GM03348 (cell line): ENCODE measurements around the gene ATP8B2.
"Not testable (repeated sequence)": the region's sequence is repeated elsewhere in the genome, so short reads cannot be mapped to it uniquely, and the experiment has no call there.

Experiments
- DNase-seq: peaks from one replicate; pipeline ENCODE4 v3.0.0; 2012; ENCODE audit warnings: low spot score

ATP8B2 gene

DNA sequence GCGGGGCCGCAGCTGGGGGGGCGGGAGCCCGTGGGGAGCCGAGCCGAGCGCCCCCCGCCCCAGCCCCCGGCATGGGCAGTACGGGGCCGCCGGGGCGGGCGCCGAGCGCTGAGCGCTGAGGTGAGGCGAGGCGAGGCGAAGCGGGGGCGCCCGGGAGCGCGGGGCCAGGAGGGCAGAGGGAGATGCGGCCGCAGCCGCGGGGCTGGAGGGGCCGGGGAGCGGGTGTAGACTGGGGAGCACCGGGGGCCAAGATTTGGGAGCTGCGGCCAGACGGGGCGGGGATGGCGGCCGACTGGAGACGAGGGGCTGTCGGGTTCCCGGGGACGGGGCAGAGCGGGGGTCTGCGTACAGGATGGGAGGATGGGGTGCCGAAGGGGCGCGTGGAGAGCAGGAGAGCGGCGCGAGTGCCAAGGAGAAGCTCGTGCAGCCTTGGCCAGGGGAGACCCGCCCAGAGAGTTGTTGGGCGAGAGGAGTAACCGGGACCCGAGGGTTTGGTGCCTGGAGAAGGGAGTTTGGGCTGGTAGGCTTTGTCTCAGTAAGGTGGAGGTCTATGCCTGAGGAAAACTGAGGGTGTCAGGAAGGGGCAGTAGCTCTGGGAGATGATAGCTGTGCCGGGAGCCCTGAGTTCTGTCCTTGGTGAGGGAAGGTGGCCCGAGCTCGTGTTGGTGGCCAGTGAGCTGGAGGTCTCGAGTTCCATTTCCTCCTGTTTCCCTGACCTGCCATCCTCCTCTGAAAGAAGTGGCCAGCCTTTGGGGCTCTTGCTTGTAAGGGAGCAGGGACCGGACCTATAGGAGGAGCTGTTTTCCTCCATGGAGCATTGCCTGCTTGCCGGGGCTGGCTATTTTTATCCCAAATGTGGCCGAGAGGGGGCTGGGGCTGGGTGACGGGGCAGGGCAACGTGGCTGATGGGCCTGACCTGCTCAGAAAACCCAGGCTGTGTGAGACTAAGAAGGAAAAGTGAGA, 539 bp downstream of the ATP8B2 start:
- peak; percentile 94 for DNase-seq

DNA sequence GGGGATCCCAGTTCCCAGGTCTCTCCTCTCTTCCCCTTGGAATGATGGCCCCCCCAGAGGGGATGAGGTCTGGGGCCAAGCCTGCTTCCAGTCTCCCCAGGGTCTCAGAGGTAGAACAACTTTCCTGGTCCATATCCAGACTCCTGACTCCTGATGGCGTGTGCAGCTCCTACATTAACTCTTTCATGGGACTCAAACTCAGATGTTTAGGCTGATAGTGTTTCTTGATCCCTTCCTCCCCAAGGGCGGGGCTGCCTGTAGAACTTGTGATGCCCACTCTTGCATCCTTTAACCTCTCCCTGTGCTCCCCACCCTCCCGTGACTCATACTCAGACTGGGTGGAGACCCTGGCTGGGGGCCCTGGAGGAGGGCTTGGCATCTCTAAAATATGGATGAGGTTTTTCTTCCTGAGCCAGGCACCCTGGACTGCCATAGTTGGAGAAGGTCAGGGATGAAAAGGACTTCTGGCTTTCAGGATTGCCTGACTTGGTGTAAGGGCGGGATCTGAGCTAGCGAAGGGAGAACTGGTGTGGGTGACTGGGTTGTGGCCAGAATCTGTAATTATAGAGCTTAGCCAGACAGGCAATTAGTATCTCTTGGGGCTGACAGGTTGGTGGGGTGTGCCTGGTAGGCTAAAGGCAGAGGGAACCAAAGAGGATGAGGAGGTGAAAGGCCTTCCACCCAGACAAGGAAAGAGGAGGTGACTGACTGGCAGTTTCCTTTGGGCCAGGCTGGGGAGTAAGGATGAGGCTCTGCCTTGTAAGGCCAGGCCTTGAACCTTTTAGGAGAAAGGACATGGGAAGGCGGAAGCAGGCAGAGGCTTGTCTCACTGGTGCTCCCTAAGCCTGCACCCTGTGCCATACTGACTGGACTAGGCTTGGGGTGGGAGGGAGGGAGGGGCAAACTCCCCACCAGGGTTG, 1.5 kb downstream of the ATP8B2 start:
- peak; percentile 92 for DNase-seq

DNA sequence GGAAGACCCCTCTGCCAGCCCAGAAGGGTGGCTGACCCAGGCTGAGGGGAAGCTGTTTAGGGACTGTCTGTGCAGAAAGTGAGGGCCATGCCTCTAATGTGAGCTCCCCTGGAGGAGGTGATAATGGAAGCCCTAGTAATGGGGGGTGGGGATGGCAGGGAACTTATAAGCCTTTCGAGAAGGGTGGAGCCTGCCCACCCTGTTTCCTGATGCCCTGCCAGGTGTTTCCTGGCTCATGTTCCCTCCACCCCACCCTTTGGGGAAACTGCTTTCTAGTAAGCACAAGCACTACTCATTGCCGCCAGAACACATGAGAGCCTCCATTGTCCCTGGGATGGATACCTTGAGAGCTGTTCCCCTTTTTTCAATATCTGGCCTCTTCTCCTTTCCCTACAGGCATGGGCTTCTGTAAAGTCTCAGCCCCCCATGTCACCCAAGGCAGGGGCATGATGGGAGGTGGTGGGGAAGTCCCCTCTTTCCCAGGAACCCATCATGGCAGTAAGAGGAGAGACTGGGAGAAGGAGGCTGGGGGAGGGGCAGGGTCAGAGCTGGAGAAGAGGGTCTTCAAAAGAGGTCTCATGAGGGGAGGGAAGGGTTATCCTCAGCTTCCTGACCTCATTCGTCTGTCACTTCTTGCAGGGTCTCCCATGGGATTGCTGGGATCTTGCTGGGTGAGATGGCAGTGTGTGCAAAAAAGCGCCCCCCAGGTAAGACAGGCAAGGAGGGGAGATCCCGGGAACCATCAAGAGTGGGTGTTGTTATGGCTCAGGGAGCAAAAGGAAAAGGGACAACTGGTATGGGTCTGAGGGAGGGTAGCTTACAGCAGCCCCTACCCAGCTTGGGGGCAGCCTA, 2.4 kb downstream of the ATP8B2 start:
- no peak for DNase-seq

DNA sequence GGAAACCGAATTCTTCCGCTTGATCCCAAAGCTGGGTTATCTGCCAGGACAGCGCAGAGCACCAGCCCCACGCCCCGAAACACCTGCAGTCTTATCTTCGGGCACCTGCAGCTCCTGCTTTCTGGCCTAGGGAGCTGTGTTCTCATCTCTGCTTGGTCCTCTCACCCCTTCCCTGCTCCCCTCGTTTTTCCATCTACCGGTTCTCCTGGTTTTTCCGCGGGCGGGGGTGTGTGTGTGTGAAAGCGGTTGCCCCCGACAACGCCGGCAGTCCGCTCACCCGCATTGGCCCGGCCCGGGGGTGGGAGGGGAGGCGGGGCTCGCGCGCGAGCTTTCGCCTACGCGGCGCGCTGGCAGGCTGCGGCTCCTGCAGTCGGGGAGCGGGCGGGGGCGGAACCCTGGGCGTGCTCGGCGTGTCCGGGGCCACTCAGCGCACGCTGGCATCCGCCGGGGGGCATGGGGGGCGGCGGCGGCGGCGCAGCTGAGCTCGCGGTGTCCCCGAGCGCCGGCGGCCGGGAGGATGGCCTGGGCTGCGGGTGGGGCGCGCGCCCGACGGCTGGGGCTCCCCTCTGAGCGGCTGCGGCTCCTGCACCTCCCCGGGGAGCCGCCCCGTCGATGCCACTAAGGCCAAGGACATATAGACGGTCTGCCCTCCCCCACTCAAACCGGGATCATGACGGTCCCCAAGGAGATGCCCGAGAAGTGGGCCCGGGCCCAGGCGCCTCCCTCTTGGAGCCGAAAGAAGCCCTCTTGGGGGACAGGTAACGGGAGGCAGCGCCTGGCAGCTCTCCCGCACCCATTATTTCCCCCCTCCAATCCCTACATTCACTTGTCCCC, 3.2 kb downstream of the ATP8B2 start:
- peak; percentile 95 for DNase-seq

DNA sequence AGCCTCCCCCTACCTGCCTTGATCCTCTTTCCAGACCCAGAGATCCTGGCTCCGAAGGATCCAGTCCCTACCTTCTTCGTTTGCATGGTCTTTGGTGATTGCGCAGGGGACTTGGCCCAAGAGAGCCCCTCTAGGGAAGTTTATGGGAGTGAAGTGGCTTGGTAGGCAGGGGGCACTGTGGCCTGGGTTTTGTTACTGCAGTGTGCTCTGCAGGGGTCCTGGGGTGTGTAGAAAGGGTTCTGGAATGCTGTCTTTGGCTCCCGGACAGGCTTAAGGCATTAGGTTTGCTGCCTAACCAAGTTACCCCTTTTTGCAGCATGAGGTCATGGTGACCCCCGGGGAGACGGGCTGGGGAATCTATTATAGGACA, 3.8 kb downstream of the ATP8B2 start:
- no peak for DNase-seq

DNA sequence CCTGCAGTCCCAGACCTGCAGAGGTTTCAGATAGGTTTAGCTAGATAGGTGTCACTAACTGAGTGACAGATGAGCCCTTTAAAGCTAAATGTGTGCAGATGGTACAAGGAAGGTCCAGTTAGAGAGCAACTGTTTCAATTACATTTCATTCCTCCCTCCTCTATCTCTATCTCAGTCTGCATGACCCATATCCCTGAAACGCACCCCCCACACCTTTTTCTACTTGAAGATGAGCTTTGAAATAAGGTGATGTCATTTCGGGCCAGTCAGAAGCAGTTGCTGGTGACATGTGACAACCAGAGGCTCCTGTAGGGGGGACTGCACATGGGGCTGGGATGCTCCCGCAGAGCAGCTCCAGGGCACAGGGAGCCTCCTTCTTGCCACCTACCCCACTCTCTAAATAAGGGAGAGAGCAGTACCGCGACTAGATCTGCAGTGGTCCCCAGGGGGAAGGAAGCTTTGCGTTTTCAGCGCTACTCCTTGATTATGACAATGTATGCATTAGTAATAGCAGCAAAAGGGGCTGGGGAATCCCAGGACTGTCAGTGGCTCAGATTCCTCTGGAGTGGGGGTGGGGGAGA, 4.3 kb downstream of the ATP8B2 start:
- no peak for DNase-seq

DNA sequence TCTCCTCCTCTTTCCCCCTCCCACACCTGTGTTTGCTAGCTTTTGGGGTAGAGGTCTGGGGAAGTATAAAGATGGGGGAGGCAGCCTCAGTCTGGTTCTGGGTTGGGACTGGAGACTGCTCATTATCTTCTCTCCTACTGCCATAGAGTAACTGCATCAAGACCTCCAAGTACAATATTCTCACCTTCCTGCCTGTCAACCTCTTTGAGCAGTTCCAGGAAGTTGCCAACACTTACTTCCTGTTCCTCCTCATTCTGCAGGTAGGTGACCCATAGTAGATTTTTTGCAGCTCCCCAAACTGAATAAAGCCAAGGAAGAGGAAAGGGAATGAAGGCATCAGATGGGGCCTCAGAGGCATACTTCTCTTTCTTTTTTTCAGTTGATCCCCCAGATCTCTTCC, 5.3 kb downstream of the ATP8B2 start:
- DNase-seq: no peak

DNA sequence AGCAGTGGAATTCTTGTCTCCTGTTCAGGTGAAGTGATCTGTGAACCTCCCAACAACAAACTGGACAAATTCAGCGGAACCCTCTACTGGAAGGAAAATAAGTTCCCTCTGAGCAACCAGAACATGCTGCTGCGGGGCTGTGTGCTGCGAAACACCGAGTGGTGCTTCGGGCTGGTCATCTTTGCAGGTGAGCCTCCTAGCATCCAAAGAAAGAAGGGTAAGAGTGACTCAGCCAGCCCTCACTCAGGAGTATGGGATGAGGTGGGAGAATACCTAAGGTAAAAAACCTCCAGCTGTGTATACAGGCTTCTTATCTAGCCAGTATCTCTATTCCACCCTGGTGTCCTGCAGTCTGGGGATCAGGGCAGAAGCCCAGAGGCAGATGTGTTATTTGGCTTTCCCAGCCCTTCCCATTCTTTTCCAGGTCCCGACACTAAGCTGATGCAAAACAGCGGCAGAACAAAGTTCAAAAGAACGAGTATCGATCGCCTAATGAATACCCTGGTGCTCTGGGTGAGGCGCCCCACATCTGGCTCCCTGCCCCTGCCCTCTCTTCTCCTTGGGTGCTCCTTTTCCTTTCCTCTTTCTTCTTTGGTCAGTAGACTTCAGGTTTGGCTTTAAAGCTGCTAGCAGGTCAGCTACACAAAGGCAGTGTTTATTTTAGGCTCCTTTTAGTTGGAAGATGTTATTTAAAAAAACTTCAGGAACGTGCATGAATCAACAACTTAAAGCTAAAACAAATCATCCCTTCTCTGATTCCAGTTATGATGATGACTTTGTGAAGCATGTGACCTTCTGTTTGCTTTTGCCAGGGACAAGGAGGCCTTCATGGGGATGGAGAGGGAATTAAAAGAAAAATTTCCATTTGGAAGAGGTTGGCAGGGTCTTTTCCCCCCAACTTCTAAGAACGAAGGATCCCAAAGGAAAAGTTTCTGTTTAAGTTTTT, 9.0 kb downstream of the ATP8B2 start:
- DNase-seq: no peak

DNA sequence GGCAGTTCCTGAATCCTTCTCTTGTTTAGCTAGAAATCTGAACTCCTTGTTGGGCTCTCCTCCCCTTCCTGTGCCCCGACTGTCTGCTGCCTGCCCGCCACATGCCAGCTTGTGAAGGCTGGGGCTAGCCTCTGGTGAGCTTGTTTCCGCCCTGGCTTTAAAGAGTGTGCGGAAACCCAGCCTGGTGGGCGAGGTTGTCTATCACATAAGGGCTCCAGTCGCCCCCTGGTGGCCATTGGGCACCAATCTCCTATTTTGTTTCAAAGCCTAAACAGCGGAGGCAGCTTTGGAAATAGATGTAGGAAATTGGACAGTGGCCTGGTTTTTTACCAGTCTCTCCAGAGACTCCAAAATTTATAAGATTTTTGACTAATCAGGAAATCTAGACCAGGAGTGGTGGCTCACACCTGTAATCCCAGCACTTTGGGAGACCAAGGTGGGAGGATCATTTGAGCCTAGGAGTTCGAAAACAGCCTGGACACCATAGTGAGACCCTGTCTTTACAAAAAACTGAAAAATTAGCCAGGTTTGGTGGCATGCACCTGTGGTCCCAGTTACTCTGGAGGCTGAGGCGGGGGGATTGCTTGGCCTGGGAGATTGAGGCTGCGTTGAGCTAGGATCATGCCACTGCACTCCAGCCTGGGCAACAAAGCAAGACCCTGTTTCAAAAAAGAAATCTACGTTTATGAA, 9.8 kb downstream of the ATP8B2 start:
- peak; percentile 89 for DNase-seq

DNA sequence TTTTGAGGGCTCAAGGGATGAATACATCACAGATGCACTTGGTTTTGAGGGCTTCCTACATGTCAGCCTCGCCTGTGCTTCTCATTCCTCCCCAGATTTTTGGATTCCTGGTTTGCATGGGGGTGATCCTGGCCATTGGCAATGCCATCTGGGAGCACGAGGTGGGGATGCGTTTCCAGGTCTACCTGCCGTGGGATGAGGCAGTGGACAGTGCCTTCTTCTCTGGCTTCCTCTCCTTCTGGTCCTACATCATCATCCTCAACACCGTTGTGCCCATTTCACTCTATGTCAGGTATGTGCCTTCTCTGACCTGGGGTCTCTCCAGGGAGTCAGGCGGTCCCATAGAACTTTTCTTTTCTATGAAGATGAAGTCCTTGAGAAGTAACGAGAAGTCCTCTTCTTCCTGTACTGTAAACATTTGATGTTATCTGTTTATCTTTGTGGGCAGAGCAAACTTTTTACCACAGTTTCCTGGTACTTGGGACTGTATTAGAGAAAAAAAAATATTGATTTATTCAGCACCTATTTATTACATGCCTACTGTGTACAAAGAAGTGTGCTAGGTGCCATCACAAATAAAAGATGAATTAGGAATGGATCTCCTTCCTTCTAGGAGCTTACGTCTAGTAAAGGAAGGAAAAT, 12.0 kb downstream of the ATP8B2 start:
- no peak for DNase-seq

DNA sequence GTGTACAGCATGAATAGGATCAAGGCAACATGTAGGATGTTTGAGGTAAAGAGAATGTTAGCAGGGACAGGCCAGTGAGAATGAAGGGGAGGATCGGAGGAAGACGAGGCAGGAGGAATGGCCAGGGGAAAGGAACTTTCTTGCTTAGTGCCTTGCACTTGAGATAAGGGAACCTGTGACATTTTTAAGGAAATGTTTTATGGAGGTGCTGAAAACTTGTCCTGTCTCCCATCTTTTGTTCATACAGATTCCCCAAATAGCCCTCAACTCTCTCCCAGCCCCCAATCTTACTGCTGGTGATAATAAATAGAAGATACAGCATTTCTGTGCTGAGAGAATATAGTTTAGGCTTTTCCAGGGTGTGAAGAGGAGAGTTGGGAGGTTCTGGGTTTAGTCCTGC, 13.6 kb downstream of the ATP8B2 start:
- DNase-seq: no peak

DNA sequence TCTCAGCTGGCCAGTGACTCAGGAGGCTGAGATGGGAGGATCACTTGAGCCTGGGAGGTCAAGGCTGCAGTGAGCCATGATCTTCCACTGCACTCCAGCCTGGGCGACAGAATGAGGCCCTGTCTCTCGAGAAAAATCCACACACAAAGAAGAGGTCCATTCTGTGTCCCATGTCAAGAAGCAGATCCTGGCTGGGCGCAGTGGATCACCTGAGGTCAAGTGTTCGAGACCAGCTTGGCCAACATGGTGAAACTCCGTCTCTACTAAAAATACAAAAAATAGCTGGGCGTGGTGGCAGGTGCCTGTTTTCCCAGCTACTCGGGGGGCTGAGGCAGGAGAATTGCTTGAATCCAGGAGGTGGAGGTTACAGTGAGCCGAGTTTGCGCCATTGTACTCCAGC, 16.0 kb downstream of the ATP8B2 start:
- not testable (repeated sequence) for DNase-seq

DNA sequence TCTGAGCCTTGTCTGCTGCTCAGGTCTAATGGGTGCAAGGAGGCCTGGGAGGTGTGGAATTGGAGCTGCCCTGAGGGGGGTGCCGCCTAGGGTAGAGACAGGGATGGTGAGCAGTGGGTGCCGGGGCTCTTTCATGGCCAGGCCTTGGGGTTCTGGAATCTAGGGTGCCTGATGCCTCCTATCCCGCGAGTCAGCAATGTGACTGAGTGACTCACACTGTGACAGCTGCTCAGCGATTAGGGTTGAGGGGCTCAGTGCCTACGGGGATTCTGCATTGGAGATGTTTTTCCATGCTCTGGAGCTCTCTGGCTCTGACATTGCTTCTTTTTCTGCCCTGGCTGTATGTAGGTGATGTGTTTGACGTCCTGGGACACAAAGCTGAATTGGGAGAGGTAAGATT, 16.8 kb downstream of the ATP8B2 start:
- DNase-seq: no peak

DNA sequence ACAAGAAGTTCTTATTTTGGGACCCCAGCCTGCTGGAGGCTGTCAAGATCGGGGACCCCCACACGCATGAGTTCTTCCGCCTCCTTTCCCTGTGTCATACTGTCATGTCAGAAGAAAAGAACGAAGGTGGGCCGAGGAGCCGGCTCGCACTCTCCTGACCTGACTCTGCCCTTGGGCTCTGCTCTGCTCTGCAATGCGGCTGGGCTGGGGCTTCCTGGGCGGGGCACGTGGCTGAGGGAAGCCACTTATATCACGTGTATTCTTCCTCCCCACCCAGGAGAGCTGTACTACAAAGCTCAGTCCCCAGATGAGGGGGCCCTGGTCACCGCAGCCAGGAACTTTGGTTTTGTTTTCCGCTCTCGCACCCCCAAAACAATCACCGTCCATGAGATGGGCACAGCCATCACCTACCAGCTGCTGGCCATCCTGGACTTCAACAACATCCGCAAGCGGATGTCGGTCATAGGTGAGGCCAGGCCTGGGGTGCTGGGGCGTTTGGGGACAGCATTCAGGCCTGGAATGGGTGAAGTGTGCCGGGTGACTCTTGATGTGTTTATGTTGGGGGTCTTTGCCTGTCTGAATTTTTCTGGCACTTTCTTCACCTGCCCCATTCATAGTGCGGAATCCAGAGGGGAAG, 17.6 kb downstream of the ATP8B2 start:
- DNase-seq: no peak

DNA sequence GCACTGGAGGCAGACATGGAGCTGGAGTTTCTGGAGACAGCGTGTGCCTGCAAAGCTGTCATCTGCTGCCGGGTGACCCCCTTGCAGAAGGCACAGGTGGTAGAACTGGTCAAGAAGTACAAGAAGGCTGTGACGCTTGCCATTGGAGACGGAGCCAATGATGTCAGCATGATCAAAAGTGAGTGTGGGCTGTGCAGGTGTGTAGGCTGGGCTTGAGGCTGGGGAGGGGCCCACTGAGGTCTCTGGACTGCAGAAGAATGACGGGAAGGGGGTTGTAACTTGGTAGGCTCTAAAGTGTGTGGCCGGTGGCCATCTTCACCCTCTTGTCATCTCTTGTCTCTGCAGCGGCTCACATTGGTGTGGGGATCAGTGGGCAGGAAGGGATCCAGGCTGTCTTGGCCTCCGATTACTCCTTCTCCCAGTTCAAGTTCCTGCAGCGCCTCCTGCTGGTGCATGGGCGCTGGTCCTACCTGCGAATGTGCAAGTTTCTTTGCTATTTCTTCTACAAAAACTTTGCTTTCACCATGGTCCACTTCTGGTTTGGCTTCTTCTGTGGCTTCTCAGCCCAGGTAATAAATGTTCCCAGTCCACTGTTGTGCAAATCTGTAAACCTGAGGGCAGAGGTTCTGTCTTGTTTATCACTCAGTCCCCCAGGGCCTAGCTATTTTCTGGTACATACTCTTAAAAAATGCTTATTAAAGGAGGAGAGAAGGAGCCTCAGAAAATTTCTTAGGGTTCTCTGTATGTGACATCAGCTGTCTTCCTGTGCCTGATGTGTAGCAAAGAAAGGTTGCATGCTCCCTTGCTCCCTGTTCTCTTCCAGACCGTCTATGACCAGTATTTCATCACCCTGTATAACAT, 19.9 kb downstream of the ATP8B2 start:
- peak; percentile 64 for DNase-seq

DNA sequence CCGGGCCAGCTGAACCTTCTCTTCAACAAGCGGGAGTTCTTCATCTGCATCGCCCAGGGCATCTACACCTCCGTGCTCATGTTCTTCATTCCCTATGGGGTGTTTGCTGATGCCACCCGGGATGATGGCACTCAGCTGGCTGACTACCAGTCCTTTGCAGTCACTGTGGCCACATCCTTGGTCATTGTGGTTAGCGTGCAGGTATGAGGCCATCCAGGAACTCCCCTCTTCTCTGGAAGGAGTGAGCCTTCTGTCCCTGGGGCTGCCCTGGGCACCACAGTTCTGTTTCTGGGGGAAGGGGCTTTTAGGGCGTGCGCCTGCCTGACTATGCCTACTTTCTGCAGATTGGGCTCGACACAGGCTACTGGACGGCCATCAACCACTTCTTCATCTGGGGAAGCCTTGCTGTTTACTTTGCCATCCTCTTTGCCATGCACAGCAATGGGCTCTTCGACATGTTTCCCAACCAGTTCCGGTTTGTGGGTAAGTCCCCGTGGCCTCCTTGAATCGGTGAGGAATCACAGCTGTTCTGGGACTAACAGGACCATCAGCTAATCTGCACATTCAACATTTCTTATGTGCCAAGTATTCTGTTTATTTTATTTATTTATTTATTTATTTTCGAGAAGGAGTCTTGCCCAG, 21.1 kb downstream of the ATP8B2 start:
- no peak for DNase-seq
